Fibroblast of mammary gland (primary cell): ENCODE results near the gene ZFYVE26.

ENCODE experiments used
- DNase-seq: peaks from one replicate; pipeline ENCODE4 v3.0.0-alpha.2; 2010; ENCODE audit warnings: low read depth
- H3K4me3 ChIP-seq: 2 replicates; pipeline ENCODE4 v1.5.1; 2011; ENCODE audit warnings: low read depth, mild to moderate bottlenecking, low read length, moderate library complexity; ENCODE audit not compliant: control insufficient read depth
- TF ChIP-seq, protein P1 (sequence below): conservative IDR thresholded peaks from 2 replicates; pipeline ENCODE4 v1.5.1; 2011; ENCODE audit warnings: low read depth, low read length, inconsistent platforms; ENCODE audit not compliant: control insufficient read depth, insufficient read depth

ZFYVE26 gene

DNA sequence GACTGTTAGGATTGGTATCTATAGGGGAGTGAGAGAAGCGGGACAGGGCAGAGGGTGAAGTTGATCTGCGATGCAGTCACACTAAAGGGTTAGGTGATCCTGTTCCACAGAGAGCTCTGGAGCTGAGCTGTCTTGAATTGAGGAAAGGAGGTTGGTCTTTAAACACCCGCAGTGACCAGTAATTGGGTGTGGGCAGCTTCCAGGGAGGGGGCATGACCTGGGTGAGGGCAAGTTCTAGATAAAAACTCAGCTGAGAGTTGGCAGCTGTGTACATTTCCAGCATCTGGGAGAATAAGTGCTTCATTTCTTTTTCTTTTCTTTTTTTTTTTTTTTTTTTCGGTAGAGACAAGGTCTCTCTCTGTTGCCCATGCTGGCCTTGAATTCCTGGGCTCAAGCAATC lies 79.6 kb downstream of the ZFYVE26 start:
- DNase-seq: no peak
- TF ChIP-seq, protein P1, sequence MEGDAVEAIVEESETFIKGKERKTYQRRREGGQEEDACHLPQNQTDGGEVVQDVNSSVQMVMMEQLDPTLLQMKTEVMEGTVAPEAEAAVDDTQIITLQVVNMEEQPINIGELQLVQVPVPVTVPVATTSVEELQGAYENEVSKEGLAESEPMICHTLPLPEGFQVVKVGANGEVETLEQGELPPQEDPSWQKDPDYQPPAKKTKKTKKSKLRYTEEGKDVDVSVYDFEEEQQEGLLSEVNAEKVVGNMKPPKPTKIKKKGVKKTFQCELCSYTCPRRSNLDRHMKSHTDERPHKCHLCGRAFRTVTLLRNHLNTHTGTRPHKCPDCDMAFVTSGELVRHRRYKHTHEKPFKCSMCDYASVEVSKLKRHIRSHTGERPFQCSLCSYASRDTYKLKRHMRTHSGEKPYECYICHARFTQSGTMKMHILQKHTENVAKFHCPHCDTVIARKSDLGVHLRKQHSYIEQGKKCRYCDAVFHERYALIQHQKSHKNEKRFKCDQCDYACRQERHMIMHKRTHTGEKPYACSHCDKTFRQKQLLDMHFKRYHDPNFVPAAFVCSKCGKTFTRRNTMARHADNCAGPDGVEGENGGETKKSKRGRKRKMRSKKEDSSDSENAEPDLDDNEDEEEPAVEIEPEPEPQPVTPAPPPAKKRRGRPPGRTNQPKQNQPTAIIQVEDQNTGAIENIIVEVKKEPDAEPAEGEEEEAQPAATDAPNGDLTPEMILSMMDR: no peak

DNA sequence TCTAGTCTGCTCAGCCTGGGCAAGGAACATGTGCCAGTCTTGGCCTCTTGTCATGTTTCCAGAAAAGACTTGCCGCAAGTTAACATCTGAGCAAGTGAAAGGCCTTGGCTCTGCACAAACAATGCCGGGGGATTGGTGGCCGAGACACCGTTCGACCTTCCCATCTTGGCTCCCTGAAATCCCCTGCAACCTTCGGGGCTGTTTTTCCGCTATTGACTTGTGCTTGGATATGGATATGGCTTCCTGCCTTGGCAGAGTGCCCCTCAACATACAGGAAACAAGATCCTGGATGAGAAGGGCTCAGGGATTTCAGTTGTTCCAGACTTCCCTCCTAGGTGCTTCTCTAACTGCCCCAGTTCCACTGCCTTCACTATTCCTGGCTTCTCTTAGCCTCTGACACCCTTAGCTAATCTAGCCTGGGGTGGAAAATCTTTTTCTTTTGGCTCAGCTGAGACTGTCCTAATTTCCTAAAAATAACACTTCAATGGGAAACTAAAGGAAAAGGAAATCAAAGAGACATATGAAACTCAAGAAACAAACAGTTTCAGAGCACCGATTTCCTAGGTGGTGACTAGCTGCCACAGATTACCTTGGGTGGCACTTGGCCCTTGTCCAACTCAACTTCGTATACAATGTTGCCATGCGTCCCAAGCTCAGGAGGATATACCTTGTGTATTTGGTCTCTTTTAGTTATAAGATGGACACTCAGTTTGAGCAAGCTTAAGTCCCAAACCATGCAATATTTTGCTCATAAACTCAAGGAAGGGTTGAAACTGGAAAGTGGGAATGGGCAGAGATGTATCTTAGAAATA lies 80.8 kb downstream of the ZFYVE26 start:
- no peak overlapping the region for H3K4me3 ChIP-seq
- DNase-seq: no peak
- TF ChIP-seq, protein P1: no peak

More for the DNA sequence above, 79.6 kb downstream of the ZFYVE26 start:
- H3K4me3 ChIP-seq: no peak overlapping the region

DNA sequence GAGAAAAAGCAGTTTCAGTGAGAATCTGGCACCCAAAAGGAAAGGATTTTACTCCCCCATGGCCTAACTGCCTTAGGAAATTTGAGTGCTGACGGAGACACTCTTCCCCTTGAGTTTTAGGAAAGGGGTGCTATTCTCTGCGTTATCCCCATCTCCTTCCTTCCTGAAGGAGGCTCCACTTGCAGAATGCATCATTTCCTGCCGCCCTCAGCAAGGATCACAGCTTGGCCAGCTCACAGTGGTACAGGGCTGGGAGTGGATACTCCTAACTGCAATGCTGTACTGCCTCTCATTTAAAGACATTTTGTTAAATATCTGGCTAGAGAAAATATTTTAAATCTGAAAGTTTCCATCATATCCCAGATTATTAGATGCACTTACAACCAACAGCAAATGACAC lies 81.7 kb downstream of the ZFYVE26 start:
- TF ChIP-seq, protein P1: no peak
- DNase-seq: peak; percentile 9
- H3K4me3 ChIP-seq: no peak overlapping the region

GRCh38 chr14:67733616-67734015 lies 82.8 kb downstream of the ZFYVE26 start:
- TF ChIP-seq, protein P1: no peak
- no peak overlapping the region for H3K4me3 ChIP-seq
- no peak for DNase-seq

DNA sequence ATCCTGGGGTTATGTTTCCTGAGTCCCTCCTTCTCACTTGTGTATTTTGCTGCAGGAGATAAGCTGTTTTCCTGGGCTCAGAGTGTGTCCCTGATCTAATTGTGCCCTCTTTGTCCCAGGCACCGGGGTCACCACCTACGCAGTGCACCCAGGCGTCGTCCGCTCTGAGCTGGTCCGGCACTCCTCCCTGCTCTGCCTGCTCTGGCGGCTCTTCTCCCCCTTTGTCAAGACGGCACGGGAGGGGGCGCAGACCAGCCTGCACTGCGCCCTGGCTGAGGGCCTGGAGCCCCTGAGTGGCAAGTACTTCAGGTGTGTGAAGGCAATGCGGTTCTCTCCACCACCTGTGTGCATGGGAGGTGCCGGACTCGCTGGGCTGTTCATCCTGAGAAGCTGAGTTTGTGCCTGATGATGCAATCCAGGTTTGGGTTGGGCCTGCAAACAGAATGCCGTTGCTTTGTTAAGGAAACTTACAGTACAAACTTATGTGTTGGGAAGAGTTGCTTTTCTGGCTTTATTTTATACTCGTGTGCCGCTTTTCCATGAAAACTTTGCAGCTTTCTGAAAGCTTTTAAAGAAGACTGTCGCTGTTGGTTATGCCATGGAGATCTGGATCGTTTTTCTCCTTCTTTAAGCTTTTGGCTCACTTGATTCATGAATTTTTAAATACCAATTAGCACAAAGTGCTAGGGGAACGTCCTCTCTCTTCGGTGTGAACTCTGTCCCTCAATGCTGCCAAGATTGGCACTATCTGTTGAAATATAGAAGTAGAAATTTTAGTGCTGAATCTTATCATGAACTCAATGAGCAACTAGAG lies 87.1 kb downstream of the ZFYVE26 start:
- no peak for DNase-seq
- H3K4me3 ChIP-seq: no peak overlapping the region
- TF ChIP-seq, protein P1: no peak

GRCh38 chr14:67728258-67728657 lies 88.1 kb downstream of the ZFYVE26 start:
- DNase-seq: no peak
- no peak overlapping the region for H3K4me3 ChIP-seq
- TF ChIP-seq, protein P1: no peak
